Peyer's patch (tissue), 4 donors: ENCODE measurements around the gene H6PD.

Experiments used
- POLR2A ChIP-seq, 2 donors: fragments of 450-650 bp; IDR thresholded peaks; one replicate each; pipeline ENCODE4 v1.5.1; 2017; ENCODE audit warnings: antibody characterized with exemption in 2 of 2, mild to moderate bottlenecking in 2 of 2, moderate library complexity in 2 of 2
- TF ChIP-seq, protein P1 (sequence below), 6 experiments: fragments of 450-650 bp in 4 of 6; fragments of 200-600 bp in 2 of 6; sonication (generic) in 1 of 6; IDR thresholded peaks; one replicate each; pipeline ENCODE4 v1.5.1; 2017 to 2019; ENCODE audit warnings: antibody characterized with exemption in 6 of 6, mild to moderate bottlenecking in 3 of 6, moderate library complexity in 1 of 6

DNA sequence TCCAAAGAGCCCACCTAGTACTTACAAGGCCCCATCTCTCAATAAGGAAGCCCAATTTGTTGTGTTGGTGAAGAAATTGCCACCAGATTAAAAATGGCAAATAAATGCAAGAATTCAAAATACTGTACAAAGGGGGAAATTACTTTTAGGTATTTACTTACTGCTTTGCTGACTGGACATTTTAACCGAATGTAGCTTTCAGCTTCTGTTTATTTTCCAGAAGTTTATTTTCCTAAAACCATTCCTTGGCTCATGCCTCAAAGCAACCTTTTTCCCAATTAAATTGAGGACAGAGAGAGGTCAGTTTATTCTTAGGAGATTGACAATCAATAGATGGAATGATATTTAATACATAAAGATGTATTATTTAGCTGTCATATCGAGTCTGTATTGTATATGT, 47.6 kb upstream of the H6PD start:
- no peak for TF ChIP-seq POLR2A (IDR thresholded peaks at IDR 0.05)
- TF ChIP-seq, protein P1, sequence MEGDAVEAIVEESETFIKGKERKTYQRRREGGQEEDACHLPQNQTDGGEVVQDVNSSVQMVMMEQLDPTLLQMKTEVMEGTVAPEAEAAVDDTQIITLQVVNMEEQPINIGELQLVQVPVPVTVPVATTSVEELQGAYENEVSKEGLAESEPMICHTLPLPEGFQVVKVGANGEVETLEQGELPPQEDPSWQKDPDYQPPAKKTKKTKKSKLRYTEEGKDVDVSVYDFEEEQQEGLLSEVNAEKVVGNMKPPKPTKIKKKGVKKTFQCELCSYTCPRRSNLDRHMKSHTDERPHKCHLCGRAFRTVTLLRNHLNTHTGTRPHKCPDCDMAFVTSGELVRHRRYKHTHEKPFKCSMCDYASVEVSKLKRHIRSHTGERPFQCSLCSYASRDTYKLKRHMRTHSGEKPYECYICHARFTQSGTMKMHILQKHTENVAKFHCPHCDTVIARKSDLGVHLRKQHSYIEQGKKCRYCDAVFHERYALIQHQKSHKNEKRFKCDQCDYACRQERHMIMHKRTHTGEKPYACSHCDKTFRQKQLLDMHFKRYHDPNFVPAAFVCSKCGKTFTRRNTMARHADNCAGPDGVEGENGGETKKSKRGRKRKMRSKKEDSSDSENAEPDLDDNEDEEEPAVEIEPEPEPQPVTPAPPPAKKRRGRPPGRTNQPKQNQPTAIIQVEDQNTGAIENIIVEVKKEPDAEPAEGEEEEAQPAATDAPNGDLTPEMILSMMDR (IDR thresholded peaks at IDR 0.05): no peak
